CD8-positive, alpha-beta memory T cell (primary cell): ENCODE data around the gene DCC. TPM values are rescaled to one million over a fixed set of nuclear protein-coding genes. Genes with fewer than 3 reads are reported as not detected.

Source experiments
- CTCF ChIA-PET: fragments of 350-600 bp; sonication (Branson Sonifier 250); formaldehyde crosslinking; loops from one replicate; lab custom pipeline; 2021; ENCODE audit warnings: antibody characterized with exemption; lab: Charles Lee
- POLR2A ChIA-PET: fragments of 350-600 bp; sonication (Branson Sonifier 250); formaldehyde crosslinking; loops from one replicate; lab custom pipeline; 2021; ENCODE audit warnings: antibody characterized with exemption; lab: Charles Lee
- DNase-seq, 5 donors: peaks; one replicate each; pipeline versions ENCODE4 v3.0.0 to v3.0.0-alpha.2; 2020 to 2022; ENCODE audit warnings: mixed read lengths in 1 of 5
- H3K27ac ChIP-seq: one replicate; pipeline ENCODE4 v1.7.0; 2013; ENCODE audit warnings: low read depth, mild to moderate bottlenecking, low read length, moderate library complexity
- H3K27me3 ChIP-seq: 2 replicates; pipeline ENCODE4 v1.7.0; 2013; ENCODE audit warnings: low read length, mild to moderate bottlenecking; ENCODE audit not compliant: insufficient read depth, poor library complexity, severe bottlenecking
- H3K36me3 ChIP-seq: 2 replicates; pipeline ENCODE4 v1.7.0; 2013; ENCODE audit warnings: mild to moderate bottlenecking, low read length, moderate library complexity; ENCODE audit not compliant: insufficient read depth
- H3K4me1 ChIP-seq: 2 replicates; pipeline ENCODE4 v1.7.0; 2013; ENCODE audit warnings: mild to moderate bottlenecking, low read length, moderate library complexity; ENCODE audit not compliant: insufficient read depth
- H3K4me3 ChIP-seq: 2 replicates; pipeline ENCODE4 v1.7.0; 2013; ENCODE audit warnings: mild to moderate bottlenecking, low read length
- H3K9me3 ChIP-seq: 2 replicates; pipeline ENCODE4 v1.7.0; 2013; ENCODE audit warnings: mild to moderate bottlenecking, low read length
- H3K27ac Mint-ChIP-seq, 8 donors: one replicate each; pipeline ENCODE4 v1.8.0; 2020 to 2021; ENCODE audit warnings: mixed read lengths in 8 of 8, mild to moderate bottlenecking in 6 of 8, inconsistent platforms in 3 of 8, moderate library complexity in 3 of 8
- H3K27me3 Mint-ChIP-seq, 2 donors: one replicate each; pipeline ENCODE4 v1.8.0; 2020 to 2021; ENCODE audit warnings: mixed read lengths in 2 of 2, mild to moderate bottlenecking in 1 of 2, moderate library complexity in 1 of 2
- H3K36me3 Mint-ChIP-seq, 3 donors: one replicate each; pipeline ENCODE4 v1.8.0; 2020 to 2021; ENCODE audit warnings: mixed read lengths in 3 of 3, inconsistent platforms in 1 of 3, mild to moderate bottlenecking in 1 of 3
- H3K4me1 Mint-ChIP-seq, 3 donors: one replicate each; pipeline ENCODE4 v1.8.0; 2020 to 2021; ENCODE audit warnings: mixed read lengths in 3 of 3, inconsistent platforms in 1 of 3, mild to moderate bottlenecking in 1 of 3
- H3K4me3 Mint-ChIP-seq, 7 donors: one replicate each; pipeline ENCODE4 v1.8.0; 2020 to 2021; ENCODE audit warnings: mixed read lengths in 7 of 7, mild to moderate bottlenecking in 6 of 7, moderate library complexity in 4 of 7, inconsistent platforms in 2 of 7
- H3K9me3 Mint-ChIP-seq, 5 donors: one replicate each; pipeline ENCODE4 v1.8.0; 2020 to 2022; ENCODE audit warnings: mixed read lengths in 5 of 5, mild to moderate bottlenecking in 3 of 5, moderate library complexity in 2 of 5, inconsistent platforms in 1 of 5
- polyA plus RNA-seq: library from polyadenylated mRNA; unstranded; fragments of 300-500 nt; fragmentation: Illumina TruSeq; gene quantifications from one replicate; pipeline ENCODE4 v1.2.3, GENCODE V29; 2021
- total RNA-seq, 2 experiments: library from RNA; stranded (reverse); gene quantifications; one replicate each; pipeline ENCODE4 v1.2.3, GENCODE V29; 2021

DCC gene
- total and polyA plus RNA-seq, 3 experiments from 2014 or later, result not detected

- ChIA-PET POLR2A (no interaction called here), CTCF (no interaction called here)
- Histone ChIP-seq H3K36me3 (no peaks in the 10 kb centered on the region), H3K9me3 (no peaks in the 10 kb centered on the region), H3K4me3 (no peak overlapping the region), H3K4me1 (no peaks in the 10 kb centered on the region), H3K27ac (no peak overlapping the region), H3K27me3 (no peaks in the 10 kb centered on the region)
- Mint-ChIP-seq H3K4me1 (no peaks in the 10 kb centered on the region), H3K27me3 (no peaks in the 10 kb centered on the region), H3K4me3 (no peak overlapping the region), H3K27ac (no peak overlapping the region), H3K36me3 (no peaks in the 10 kb centered on the region), H3K9me3 (peaks cover 0 to 9% (median 2%) of the 10 kb centered on the region in 5 donors)
- no peak for DNase-seq
These were observed 119.9 kb downstream of the DCC start for GRCh38 chr18:52459890-52460289.

- POLR2A ChIA-PET, result no interaction called here
- CTCF ChIA-PET, result no interaction called here
- H3K4me3 ChIP-seq, result no peak overlapping the region
- Mint-ChIP-seq H3K9me3 (peaks cover 0 to 9% (median 2%) of the 10 kb centered on the region in 5 donors), H3K4me1 (no peaks in the 10 kb centered on the region), H3K36me3 (no peaks in the 10 kb centered on the region), H3K4me3 (no peak overlapping the region), H3K27ac (peak overlapping the region in 1 of 8 donors; percentile 81), H3K27me3 (no peaks in the 10 kb centered on the region)
- no peaks in the 10 kb centered on the region for H3K4me1 ChIP-seq
- no peaks in the 10 kb centered on the region for H3K36me3 ChIP-seq
- H3K27me3 ChIP-seq, result no peaks in the 10 kb centered on the region
- no peak overlapping the region for H3K27ac ChIP-seq
- DNase-seq, result no peak
- no peaks in the 10 kb centered on the region for H3K9me3 ChIP-seq
These were observed 122.9 kb downstream of the DCC start for GRCh38 chr18:52462853-52463252.

- no peaks in the 10 kb centered on the region for H3K9me3 ChIP-seq
- H3K36me3 ChIP-seq, result no peaks in the 10 kb centered on the region
- peaks cover 0 to 9% (median 0%) of the 10 kb centered on the region in 5 donors for H3K9me3 Mint-ChIP-seq
- H3K36me3 Mint-ChIP-seq, result no peaks in the 10 kb centered on the region
- ChIA-PET POLR2A (no interaction called here), CTCF (no interaction called here)
- DNase-seq, result no peak
- no peaks in the 10 kb centered on the region for H3K4me1 ChIP-seq
- no peaks in the 10 kb centered on the region for H3K4me1 Mint-ChIP-seq
- H3K27me3 ChIP-seq, result no peaks in the 10 kb centered on the region
- H3K27ac Mint-ChIP-seq, result no peak overlapping the region
- H3K27ac ChIP-seq, result no peak overlapping the region
- H3K4me3 ChIP-seq, result no peak overlapping the region
- no peaks in the 10 kb centered on the region for H3K27me3 Mint-ChIP-seq
- no peak overlapping the region for H3K4me3 Mint-ChIP-seq
These were observed 125.4 kb downstream of the DCC start for GRCh38 chr18:52465391-52465790.

- H3K36me3 ChIP-seq, result no peaks in the 10 kb centered on the region
- ChIA-PET CTCF (no interaction called here), POLR2A (no interaction called here)
- H3K4me3 ChIP-seq, result no peak overlapping the region
- Mint-ChIP-seq H3K36me3 (no peaks in the 10 kb centered on the region), H3K4me1 (no peaks in the 10 kb centered on the region), H3K9me3 (peaks cover 0 to 4% (median 2%) of the 10 kb centered on the region in 5 donors), H3K27me3 (no peaks in the 10 kb centered on the region), H3K4me3 (no peak overlapping the region), H3K27ac (no peak overlapping the region)
- H3K9me3 ChIP-seq, result no peaks in the 10 kb centered on the region
- no peaks in the 10 kb centered on the region for H3K27me3 ChIP-seq
- H3K4me1 ChIP-seq, result no peaks in the 10 kb centered on the region
- DNase-seq, result no peak
- no peak overlapping the region for H3K27ac ChIP-seq
These were observed 128.5 kb downstream of the DCC start for GRCh38 chr18:52468496-52468895.

GRCh38 chr18:52475325-52475724 lies 135.3 kb downstream of the DCC start:
- Histone ChIP-seq H3K4me3 (no peak overlapping the region), H3K4me1 (no peaks in the 10 kb centered on the region), H3K9me3 (no peaks in the 10 kb centered on the region), H3K36me3 (no peaks in the 10 kb centered on the region), H3K27me3 (no peaks in the 10 kb centered on the region), H3K27ac (no peak overlapping the region)
- Mint-ChIP-seq H3K36me3 (no peaks in the 10 kb centered on the region), H3K27me3 (no peaks in the 10 kb centered on the region), H3K4me1 (no peaks in the 10 kb centered on the region), H3K4me3 (no peak overlapping the region), H3K27ac (no peak overlapping the region), H3K9me3 (peaks cover 2 to 15% (median 5%) of the 10 kb centered on the region in 5 donors)
- CTCF ChIA-PET, result no interaction called here
- no peak for DNase-seq
- POLR2A ChIA-PET, result no interaction called here

GRCh38 chr18:52481116-52481515 lies 141.1 kb downstream of the DCC start:
- H3K9me3 ChIP-seq, result no peaks in the 10 kb centered on the region
- H3K27ac ChIP-seq, result no peak overlapping the region
- no peaks in the 10 kb centered on the region for H3K27me3 ChIP-seq
- no peak for DNase-seq
- Mint-ChIP-seq H3K27me3 (peaks cover 0 to 2% of the 10 kb centered on the region in 2 donors), H3K27ac (no peak overlapping the region), H3K4me3 (no peak overlapping the region), H3K36me3 (no peaks in the 10 kb centered on the region), H3K4me1 (no peaks in the 10 kb centered on the region), H3K9me3 (peaks cover 2 to 15% (median 5%) of the 10 kb centered on the region in 5 donors)
- ChIA-PET POLR2A (no interaction called here), CTCF (no interaction called here)
- H3K4me3 ChIP-seq, result no peak overlapping the region
- no peaks in the 10 kb centered on the region for H3K4me1 ChIP-seq
- H3K36me3 ChIP-seq, result no peaks in the 10 kb centered on the region

- Mint-ChIP-seq H3K36me3 (no peaks in the 10 kb centered on the region), H3K9me3 (peaks cover 2 to 6% (median 2%) of the 10 kb centered on the region in 5 donors), H3K4me1 (no peaks in the 10 kb centered on the region), H3K4me3 (no peak overlapping the region), H3K27ac (no peak overlapping the region), H3K27me3 (peaks cover 0 to 2% of the 10 kb centered on the region in 2 donors)
- CTCF ChIA-PET, result no interaction called here
- H3K27me3 ChIP-seq, result no peaks in the 10 kb centered on the region
- no peak for DNase-seq
- H3K9me3 ChIP-seq, result no peaks in the 10 kb centered on the region
- no peaks in the 10 kb centered on the region for H3K36me3 ChIP-seq
- POLR2A ChIA-PET, result no interaction called here
- no peak overlapping the region for H3K27ac ChIP-seq
- H3K4me1 ChIP-seq, result no peaks in the 10 kb centered on the region
- H3K4me3 ChIP-seq, result no peak overlapping the region
These were observed 145.0 kb downstream of the DCC start for GRCh38 chr18:52484977-52485376.

GRCh38 chr18:52486052-52486451 lies 146.1 kb downstream of the DCC start:
- DNase-seq, result no peak

More at GRCh38 chr18:52486052-52486451, 146.1 kb downstream of the DCC start:
- Histone ChIP-seq H3K27ac (no peak overlapping the region), H3K4me3 (no peak overlapping the region), H3K9me3 (no peaks in the 10 kb centered on the region), H3K27me3 (no peaks in the 10 kb centered on the region), H3K4me1 (no peaks in the 10 kb centered on the region), H3K36me3 (no peaks in the 10 kb centered on the region)
- CTCF ChIA-PET, result no interaction called here
- Mint-ChIP-seq H3K9me3 (peaks cover 2 to 6% (median 2%) of the 10 kb centered on the region in 5 donors), H3K4me3 (no peak overlapping the region), H3K27me3 (peaks cover 0 to 2% of the 10 kb centered on the region in 2 donors), H3K27ac (no peak overlapping the region), H3K4me1 (no peaks in the 10 kb centered on the region), H3K36me3 (no peaks in the 10 kb centered on the region)
- POLR2A ChIA-PET, result no interaction called here
